ENCODE measurements around the gene ABR.

Gene ABR

DNA sequence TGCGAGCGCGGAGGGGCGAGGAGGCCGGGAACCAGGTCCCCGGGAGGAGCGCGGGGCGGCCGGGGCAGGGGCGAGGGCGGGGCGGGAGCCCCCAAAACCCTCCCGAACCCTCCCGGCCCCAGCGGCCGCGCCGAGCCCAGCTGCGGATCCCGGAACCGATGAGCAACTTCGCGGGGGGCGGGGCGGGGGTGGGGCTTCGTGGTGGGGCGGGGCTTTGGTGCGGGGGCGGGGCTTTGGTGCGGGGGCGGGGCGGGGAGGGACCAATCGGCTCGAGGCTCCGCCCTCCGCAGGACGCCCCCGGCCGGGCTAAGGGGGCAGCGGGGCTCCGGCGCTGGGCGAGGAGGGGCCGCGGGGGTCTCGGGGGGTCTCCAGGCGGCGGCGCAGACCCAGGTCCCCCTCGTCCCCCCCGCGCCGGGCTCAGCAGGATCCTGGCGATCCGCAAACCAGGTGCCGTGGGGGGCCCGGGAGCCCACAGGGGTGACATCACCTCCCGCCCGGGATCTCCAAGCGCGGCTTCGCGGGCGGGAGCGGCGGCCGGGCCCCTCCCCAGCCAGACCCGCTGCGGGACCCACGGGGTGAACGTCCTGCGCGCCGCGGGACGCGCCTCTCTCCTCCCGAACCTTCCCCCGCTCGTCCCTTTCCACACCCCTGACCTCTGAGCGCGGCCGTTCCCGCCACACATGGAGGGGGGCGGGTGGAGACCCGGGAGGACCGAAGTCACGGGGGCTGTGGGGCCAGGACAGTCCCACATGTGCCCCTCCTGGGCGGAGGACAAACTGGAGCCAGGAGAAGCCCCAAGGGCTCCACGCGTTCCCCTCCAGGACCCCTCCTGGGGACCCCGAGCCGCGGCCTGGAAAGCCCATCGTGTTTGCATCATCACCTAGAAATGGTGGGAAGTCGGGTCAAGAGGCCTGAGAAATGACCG is at the start of gene ABR:
TSS of gene ABR (minus strand) at position 164 of the 925 bp plus-strand sequence. CDS start 254 bp downstream, outside the sequence.
- DNase-seq (ENCODE audit: insufficient read length, low spot score) (no peak), FAIRE-seq (no peak)
- peak; percentile 17; the same call in 1 of the 2 replicates for TF ChIP-seq POLR2A (IDR thresholded peaks at IDR 0.05; ENCODE audit: low read depth, low read length)

DNA sequence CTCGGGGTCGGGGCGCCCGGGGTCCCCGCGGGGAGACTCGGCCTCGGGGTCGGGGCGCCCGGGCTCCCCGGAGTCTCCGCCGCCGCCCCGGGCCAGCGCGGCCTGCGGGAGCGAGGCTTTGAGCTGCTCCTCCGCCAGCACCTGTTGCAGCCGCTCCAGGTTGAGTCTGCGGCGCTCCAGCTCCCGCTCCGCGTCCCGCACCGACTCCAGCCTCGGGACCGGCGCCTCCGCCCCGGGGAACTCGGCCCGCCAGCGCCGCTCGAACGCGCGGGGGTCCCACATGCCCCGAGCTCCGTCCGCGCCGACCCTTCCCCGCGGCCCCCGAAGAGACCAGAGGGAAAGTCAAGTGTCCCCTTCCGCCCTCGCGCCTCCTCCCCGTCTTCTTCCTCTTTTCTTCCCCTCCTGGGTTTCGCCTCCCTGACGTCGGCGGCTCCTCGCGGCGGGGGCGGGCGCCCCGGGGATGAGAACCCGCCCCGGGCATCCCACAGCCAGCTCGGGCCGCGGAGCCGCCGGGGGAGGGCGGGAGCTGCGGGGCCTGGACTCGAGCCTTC is 49.6 kb upstream of the ABR start:
- no peak for TF ChIP-seq POLR2A (IDR thresholded peaks at IDR 0.05; ENCODE audit: low read depth, low read length)
- FAIRE-seq (no peak), DNase-seq (ENCODE audit: insufficient read length, low spot score) (no peak)

DNA sequence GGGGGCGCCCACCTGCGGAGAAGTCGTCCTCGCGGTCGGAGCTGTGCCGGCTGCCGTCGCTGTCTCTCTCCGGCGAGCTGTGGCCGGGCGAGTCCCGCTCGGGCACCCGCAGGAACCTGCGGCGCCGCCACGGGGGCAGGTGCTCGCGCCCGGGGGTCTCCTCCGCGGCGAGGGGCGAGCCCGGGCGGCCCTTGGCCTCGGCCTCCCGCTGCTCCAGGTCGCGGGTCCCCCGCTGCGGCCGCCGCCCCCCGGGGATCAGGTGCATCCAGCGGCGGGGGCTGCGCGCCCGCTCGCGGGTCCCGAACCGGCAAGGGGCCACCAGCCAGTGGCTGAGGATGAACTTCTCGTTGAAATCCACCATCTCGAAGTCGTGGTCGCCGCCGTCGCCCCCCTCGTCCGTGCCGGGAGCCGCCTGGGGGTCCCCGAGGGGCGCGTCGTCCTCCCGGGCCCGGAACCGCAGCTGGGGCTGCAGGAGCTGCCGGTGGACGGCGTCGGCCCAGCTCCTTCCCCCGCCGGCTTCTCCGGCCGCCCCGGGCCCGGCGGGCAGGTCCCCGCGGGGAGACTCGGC is 49.1 kb upstream of the ABR start:
- TF ChIP-seq POLR2A (IDR thresholded peaks at IDR 0.05; ENCODE audit: low read depth, low read length): no peak
- DNase-seq (ENCODE audit: insufficient read length, low spot score): no peak
- no peak for FAIRE-seq

DNA sequence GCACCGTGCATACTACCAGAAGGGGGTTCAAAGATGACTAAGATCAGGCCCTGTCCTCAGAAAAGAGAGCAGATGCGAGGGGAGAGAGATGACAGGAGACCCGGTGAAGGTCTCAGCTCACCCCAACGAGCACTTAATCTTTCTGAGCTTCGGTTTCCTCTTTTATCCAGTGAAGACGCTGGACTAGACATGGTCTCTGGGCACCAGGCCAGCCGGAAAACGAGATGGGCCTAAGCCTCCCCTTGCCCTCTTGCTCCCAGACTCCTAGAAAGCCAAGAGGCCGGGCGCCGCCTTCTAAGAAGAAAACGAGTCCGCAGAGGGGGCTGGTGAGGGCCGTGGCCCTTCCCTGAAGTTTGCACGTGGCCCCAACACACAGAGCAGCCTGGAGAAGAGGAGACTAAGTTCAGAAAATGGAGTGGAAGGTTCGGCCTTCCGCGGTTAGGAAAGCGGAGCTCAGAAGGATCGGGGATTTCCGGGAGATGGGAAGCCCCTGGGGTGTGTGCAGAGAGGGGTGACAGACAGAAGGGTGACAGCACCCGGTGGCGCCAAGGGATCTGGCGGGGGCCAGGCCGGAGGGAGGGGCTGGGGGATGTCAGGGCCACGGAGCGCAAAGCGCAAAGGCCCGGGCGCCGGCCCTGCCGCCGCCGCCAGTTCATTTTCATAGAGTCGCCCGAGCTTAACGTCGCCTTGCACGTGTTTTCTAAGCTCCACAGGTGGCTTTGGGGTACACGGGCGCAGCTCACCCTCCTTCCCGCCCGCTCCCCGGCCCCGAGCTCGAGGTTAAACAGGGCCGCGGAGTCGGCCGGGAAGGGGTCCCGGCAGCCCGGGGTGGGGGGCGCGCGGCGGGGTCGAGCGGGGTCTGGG is 48.4 kb upstream of the ABR start:
- DNase-seq (ENCODE audit: insufficient read length, low spot score): no peak
- no peak for TF ChIP-seq POLR2A (IDR thresholded peaks at IDR 0.05; ENCODE audit: low read depth, low read length)
- FAIRE-seq: no peak

DNA sequence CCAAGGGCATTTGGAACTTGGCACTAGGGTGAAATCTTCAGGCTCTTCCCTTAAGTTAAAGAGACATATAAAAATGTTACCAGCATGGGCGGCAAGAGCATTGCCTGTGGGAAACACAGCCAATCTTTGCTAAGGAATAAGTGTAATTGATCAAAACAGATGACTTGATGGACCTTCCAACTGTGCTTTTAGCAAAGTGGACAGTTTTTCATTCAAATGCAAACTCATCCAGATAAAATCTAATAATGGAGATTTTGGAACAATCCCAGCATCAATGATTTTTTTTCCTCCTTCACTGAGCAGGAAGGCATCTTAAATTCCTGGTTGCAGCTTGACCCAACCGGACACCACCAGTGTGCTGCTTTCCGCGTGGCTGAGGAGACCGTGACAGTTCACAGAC is 47.6 kb upstream of the ABR start:
- no peak for FAIRE-seq
- no peak for TF ChIP-seq POLR2A (IDR thresholded peaks at IDR 0.05; ENCODE audit: low read depth, low read length)
- no peak for DNase-seq (ENCODE audit: insufficient read length, low spot score)

DNA sequence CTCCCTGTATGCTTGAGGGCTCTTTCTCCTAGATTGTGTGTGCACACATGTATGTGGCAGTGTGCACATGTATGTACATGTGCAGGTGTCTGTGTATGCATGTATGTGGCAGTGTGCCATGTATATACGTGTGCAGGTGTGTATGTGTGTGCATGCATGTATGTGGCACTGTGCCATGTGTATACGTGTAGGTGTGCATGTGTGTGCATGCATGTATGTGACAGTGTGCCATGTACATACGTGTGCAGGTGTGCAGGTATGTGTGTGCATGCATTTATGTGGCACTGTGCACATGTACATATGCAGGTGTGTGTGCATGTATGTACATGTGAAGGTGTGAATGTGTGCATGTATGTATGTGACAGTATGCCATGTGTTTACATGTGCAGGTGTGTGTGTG is 46.5 kb upstream of the ABR start:
- TF ChIP-seq POLR2A (IDR thresholded peaks at IDR 0.05; ENCODE audit: low read depth, low read length): no peak
- no peak for FAIRE-seq
- DNase-seq (ENCODE audit: insufficient read length, low spot score): no peak

DNA sequence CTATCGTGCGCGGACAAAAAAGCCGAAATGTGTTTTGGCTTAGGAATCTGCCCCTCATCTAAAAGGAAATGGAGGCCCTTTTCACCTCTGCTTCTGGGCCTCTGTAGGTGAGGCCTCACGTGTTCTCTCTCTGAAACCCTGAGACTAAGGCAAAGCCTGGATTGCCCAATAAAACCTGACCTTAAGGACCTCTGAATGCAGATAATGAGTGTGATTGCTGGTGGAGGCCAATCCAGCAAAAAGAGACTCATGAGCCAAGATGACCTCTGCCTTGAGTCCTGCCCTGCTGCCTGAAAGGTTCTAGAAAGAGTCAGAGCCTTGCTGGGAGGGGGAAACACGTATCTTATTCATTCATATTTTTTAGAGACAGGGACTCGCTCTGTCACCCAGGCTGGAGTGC is 44.5 kb upstream of the ABR start:
- DNase-seq (ENCODE audit: insufficient read length, low spot score) (no peak), FAIRE-seq (no peak)
- TF ChIP-seq POLR2A (IDR thresholded peaks at IDR 0.05; ENCODE audit: low read depth, low read length): no peak

DNA sequence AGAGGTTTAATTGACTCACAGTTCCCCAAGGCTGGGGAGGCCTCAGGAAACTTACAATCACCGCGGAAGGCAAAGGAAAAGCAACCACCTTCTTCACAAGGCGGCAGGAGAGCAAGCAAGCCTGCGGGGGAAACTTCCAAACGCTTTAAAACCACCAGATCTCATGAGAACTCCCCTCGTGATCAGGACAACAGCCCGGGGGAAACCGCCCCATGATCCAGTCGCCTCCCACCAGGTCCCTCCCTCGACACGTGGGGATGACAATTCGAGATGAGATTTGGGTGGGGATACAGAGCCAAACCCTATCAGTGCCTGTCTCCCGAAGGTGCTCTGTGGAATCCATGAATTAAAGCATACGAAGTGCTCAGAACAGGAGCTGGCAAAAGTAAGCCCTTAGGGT is 43.9 kb upstream of the ABR start:
- FAIRE-seq: no peak
- TF ChIP-seq POLR2A (IDR thresholded peaks at IDR 0.05; ENCODE audit: low read depth, low read length): no peak
- no peak for DNase-seq (ENCODE audit: insufficient read length, low spot score)

DNA sequence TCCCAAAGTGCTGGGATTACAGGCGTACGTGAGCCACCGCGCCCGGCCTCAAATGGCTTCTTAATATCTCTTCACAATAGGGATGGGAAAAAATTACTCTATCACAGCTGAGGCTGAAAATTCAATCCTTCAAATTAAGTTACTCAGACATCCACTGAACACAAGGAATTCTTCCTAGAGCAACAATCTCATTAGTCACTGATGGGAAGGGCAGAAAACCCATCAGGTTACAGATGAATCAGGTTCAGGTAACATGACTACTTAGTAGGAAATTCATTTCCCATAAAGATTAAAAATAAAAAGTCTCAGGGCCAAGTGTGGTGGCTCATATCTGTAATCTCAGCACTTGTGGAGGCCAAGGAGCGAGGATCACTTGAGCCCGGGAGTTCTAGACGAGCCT is 42.5 kb upstream of the ABR start:
- TF ChIP-seq POLR2A (IDR thresholded peaks at IDR 0.05; ENCODE audit: low read depth, low read length): no peak
- DNase-seq (ENCODE audit: insufficient read length, low spot score) (no peak), FAIRE-seq (no peak)

DNA sequence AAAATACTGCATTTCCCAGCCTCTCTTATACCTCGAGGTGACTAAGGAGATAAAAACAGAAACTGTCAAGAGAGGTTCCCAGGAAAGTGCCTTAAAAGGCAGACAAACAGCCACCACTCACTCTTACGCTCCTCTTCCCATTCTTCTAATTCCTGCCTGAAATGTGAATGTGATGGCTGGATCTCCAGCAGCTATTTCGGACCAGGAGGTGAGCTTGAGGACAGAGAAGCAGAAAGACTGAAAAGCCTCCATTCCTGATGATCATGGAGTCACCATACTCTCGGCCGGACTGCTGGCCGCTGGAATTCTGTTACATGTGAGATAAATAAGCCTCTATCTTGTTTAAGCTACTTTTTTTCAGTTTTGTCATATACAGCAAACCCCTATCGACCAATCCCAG is 41.4 kb upstream of the ABR start:
- DNase-seq (ENCODE audit: insufficient read length, low spot score): no peak
- no peak for TF ChIP-seq POLR2A (IDR thresholded peaks at IDR 0.05; ENCODE audit: low read depth, low read length)

DNA sequence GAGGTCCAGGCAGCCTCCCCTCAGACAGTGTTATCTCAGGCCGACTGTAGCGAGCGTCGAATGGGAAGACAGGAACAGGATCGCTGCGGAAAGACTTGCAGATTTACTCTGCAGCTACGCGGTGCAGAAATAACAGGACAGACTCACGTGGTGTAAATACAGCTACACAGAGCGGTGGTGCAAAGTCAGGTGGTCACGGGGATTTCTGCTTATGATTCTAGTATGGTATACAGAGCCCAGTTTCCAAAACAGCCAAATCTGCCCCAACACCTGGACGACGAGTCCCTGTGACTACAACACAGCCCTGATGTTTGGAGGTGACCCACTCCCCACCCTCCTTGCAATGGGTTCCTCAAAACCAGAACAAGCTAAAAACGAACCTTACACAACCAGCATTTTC is 40.6 kb upstream of the ABR start:
- no peak for TF ChIP-seq POLR2A (IDR thresholded peaks at IDR 0.05; ENCODE audit: low read depth, low read length)
- no peak for DNase-seq (ENCODE audit: insufficient read length, low spot score)
- FAIRE-seq: no peak

More for the DNA sequence above, 41.4 kb upstream of the ABR start:
- no peak for FAIRE-seq

DNA sequence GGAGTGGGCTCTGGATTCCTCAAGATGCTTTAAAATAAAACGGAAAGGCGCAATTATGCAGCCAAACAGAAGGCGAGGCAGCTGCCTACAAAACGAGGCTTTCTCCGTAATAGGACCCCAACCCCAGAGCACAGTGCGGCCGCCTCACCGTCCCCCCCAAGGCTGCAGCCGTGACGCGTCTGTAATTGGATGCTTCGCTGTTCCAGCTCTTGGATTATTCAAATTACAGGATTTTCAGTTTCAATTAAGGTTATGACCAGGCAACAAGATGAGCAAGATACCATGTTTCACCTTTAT is 37.3 kb upstream of the ABR start:
- TF ChIP-seq POLR2A (IDR thresholded peaks at IDR 0.05; ENCODE audit: low read depth, low read length): no peak
- no peak for FAIRE-seq

DNA sequence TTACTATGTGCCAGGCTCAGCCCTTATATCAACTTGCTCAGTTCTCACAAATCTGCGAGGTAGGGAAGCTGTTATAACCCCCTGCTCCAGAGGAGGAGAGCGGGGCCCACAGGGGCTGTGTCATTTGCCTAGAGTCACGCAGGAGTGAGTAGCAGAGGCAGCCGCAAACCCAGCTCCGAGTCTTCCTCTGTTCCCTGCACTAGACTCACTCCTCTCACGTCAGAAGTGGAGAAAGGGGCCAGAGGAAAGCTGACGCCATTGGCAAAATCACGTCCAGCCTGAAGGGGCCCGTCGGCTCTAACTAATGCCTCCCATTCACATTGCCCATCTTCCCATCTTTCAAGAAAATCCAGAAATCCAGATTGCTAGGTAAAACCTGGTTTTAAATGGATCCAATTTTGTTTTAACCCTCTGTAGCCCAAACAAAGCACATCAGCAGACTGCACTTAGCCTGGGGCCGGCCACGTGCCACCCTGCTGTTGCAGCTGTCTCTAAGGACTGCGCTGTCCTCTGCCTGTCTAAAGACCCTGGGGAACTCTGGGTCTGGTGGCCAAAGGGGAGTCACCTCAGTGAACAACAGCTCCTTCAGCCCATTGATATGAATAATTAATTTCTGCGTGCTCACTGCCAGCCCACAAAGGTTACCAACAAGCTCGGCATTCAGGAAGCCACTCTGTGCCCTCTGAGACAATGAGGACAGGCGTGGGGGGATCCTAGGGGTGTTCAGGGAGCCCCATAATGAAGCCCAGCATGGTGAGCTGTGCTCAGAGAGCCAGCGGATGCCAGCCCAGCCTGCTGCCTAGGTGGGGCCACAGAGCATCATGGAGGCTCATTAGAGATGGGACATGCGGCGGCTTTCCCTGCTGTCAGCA is 36.7 kb upstream of the ABR start:
- TF ChIP-seq POLR2A (IDR thresholded peaks at IDR 0.05; ENCODE audit: low read depth, low read length): no peak
- FAIRE-seq (no peak), DNase-seq (ENCODE audit: insufficient read length, low spot score) (no peak)

More for the DNA sequence above, 37.3 kb upstream of the ABR start:
- no peak for DNase-seq (ENCODE audit: insufficient read length, low spot score)

All from H54 (cell line).